Measurements from ENCODE around the gene GRAMD1A.

GRAMD1A gene

GRCh38 chr19:35058370-35058769, 58.2 kb downstream of the GRAMD1A start:
- DNase-seq = no peak
- H3K27me3 ChIP-seq (replicated peaks in 2 of 5; ENCODE audit: control insufficient read depth in 4 of 5, insufficient read depth in 5 of 5, low read length in 4 of 5) = peaks cover 0 to 2% (median 0%) of the 10 kb centered on the region in 5 experiments
- H3K4me1 ChIP-seq (ENCODE audit: control extremely low read depth in 1 of 4, control insufficient read depth in 4 of 4, insufficient read depth in 4 of 4, low read length in 3 of 4) = peaks cover 0 to 5% (median 2%) of the 10 kb centered on the region in 4 experiments
- no peak overlapping the region for H3K4me3 ChIP-seq (ENCODE audit: control insufficient read depth in 1 of 7, extremely low read depth in 1 of 7, insufficient read depth in 4 of 7, low read depth in 2 of 7, low read length in 6 of 7)
- H3K36me3 ChIP-seq (ENCODE audit: control insufficient read depth in 4 of 4, insufficient read depth in 4 of 4, low read length in 3 of 4) = no peaks in the 10 kb centered on the region
- WGBS (ENCODE audit: insufficient coverage) = no CpG with 5 or more reads among the region's 2 CpGs
- POLR2A ChIA-PET = no interaction called here
- no peak overlapping the region for H3K27ac ChIP-seq (ENCODE audit: insufficient read depth in 1 of 2, low read depth in 1 of 2, low read length in 2 of 2, poor library complexity in 1 of 2, severe bottlenecking in 2 of 2)
- no peaks in the 10 kb centered on the region for H3K9me3 ChIP-seq (ENCODE audit: control extremely low read depth in 1 of 5, control insufficient read depth in 4 of 5, insufficient read depth in 2 of 5, low read depth in 1 of 5, low read length in 4 of 5)
- CTCF ChIA-PET = interaction anchor here (1.0 to 4.6 kb wide), 5 partner anchors 8 to 87 kb away, joined by 3 to 36 read pairs (median 5); no protein-coding TSS in a partner anchor

GRCh38 chr19:35059006-35059798, 59.1 kb downstream of the GRAMD1A start:
- POLR2A ChIA-PET = no interaction called here
- 96% methylated on average over 24 of the region's 26 CpGs for WGBS (ENCODE audit: insufficient coverage)
- CTCF ChIA-PET = interaction anchor here (1.0 to 4.6 kb wide), 5 partner anchors 7 to 87 kb away, joined by 3 to 36 read pairs (median 5); no protein-coding TSS in a partner anchor
- H3K9me3 ChIP-seq (ENCODE audit: control extremely low read depth in 1 of 5, control insufficient read depth in 4 of 5, insufficient read depth in 2 of 5, low read depth in 1 of 5, low read length in 4 of 5) = no peaks in the 10 kb centered on the region
- H3K4me3 ChIP-seq (ENCODE audit: control insufficient read depth in 1 of 7, extremely low read depth in 1 of 7, insufficient read depth in 4 of 7, low read depth in 2 of 7, low read length in 6 of 7) = no peak overlapping the region
- H3K27me3 ChIP-seq (replicated peaks in 2 of 5; ENCODE audit: control insufficient read depth in 4 of 5, insufficient read depth in 5 of 5, low read length in 4 of 5) = peaks cover 0 to 2% (median 0%) of the 10 kb centered on the region in 5 experiments
- H3K4me1 ChIP-seq (ENCODE audit: control extremely low read depth in 1 of 4, control insufficient read depth in 4 of 4, insufficient read depth in 4 of 4, low read length in 3 of 4) = peaks cover 0 to 5% (median 2%) of the 10 kb centered on the region in 4 experiments
- DNase-seq = no peak
- H3K36me3 ChIP-seq (ENCODE audit: control insufficient read depth in 4 of 4, insufficient read depth in 4 of 4, low read length in 3 of 4) = no peaks in the 10 kb centered on the region
- no peak overlapping the region for H3K27ac ChIP-seq (ENCODE audit: insufficient read depth in 1 of 2, low read depth in 1 of 2, low read length in 2 of 2, poor library complexity in 1 of 2, severe bottlenecking in 2 of 2)

- peaks cover 0 to 5% (median 2%) of the 10 kb centered on the region in 4 experiments for H3K4me1 ChIP-seq (ENCODE audit: control extremely low read depth in 1 of 4, control insufficient read depth in 4 of 4, insufficient read depth in 4 of 4, low read length in 3 of 4)
- peaks cover 0 to 2% (median 0%) of the 10 kb centered on the region in 5 experiments for H3K27me3 ChIP-seq (replicated peaks in 2 of 5; ENCODE audit: control insufficient read depth in 4 of 5, insufficient read depth in 5 of 5, low read length in 4 of 5)
- ChIA-PET CTCF (no interaction called here), POLR2A (interaction anchor here (1.2 kb wide), 1 partner anchor 11 kb away, joined by 3 read pairs; no protein-coding TSS in a partner anchor)
- WGBS (ENCODE audit: insufficient coverage) = 96% methylated on average over 14 of the region's 15 CpGs
- H3K36me3 ChIP-seq (ENCODE audit: control insufficient read depth in 4 of 4, insufficient read depth in 4 of 4, low read length in 3 of 4) = no peaks in the 10 kb centered on the region
- H3K9me3 ChIP-seq (ENCODE audit: control extremely low read depth in 1 of 5, control insufficient read depth in 4 of 5, insufficient read depth in 2 of 5, low read depth in 1 of 5, low read length in 4 of 5) = no peaks in the 10 kb centered on the region
- H3K4me3 ChIP-seq (ENCODE audit: control insufficient read depth in 1 of 7, extremely low read depth in 1 of 7, insufficient read depth in 4 of 7, low read depth in 2 of 7, low read length in 6 of 7) = no peak overlapping the region
- DNase-seq = no peak
- no peak overlapping the region for H3K27ac ChIP-seq (ENCODE audit: insufficient read depth in 1 of 2, low read depth in 1 of 2, low read length in 2 of 2, poor library complexity in 1 of 2, severe bottlenecking in 2 of 2)
Observed at GRCh38 chr19:35059799-35060091, 59.6 kb downstream of the GRAMD1A start.

- POLR2A ChIA-PET = interaction anchor here (1.2 kb wide), 1 partner anchor 11 kb away, joined by 3 read pairs; no protein-coding TSS in a partner anchor
- no peak for DNase-seq
- Histone ChIP-seq H3K27ac (ENCODE audit: insufficient read depth in 1 of 2, low read depth in 1 of 2, low read length in 2 of 2, poor library complexity in 1 of 2, severe bottlenecking in 2 of 2) (no peak overlapping the region), H3K4me1 (ENCODE audit: control extremely low read depth in 1 of 4, control insufficient read depth in 4 of 4, insufficient read depth in 4 of 4, low read length in 3 of 4) (peaks cover 0 to 5% (median 2%) of the 10 kb centered on the region in 4 experiments), H3K9me3 (ENCODE audit: control extremely low read depth in 1 of 5, control insufficient read depth in 4 of 5, insufficient read depth in 2 of 5, low read depth in 1 of 5, low read length in 4 of 5) (no peaks in the 10 kb centered on the region), H3K36me3 (ENCODE audit: control insufficient read depth in 4 of 4, insufficient read depth in 4 of 4, low read length in 3 of 4) (no peaks in the 10 kb centered on the region), H3K27me3 (replicated peaks in 2 of 5; ENCODE audit: control insufficient read depth in 4 of 5, insufficient read depth in 5 of 5, low read length in 4 of 5) (peaks cover 0 to 2% (median 0%) of the 10 kb centered on the region in 5 experiments), H3K4me3 (ENCODE audit: control insufficient read depth in 1 of 7, extremely low read depth in 1 of 7, insufficient read depth in 4 of 7, low read depth in 2 of 7, low read length in 6 of 7) (no peak overlapping the region)
- 96% methylated on average over 19 of the region's 29 CpGs for WGBS (ENCODE audit: insufficient coverage)
- CTCF ChIA-PET = no interaction called here
Observed at GRCh38 chr19:35060160-35060855, 60.2 kb downstream of the GRAMD1A start.

- Histone ChIP-seq H3K4me1 (ENCODE audit: control extremely low read depth in 1 of 4, control insufficient read depth in 4 of 4, insufficient read depth in 4 of 4, low read length in 3 of 4) (no peaks in the 10 kb centered on the region), H3K27ac (ENCODE audit: insufficient read depth in 1 of 2, low read depth in 1 of 2, low read length in 2 of 2, poor library complexity in 1 of 2, severe bottlenecking in 2 of 2) (no peak overlapping the region), H3K36me3 (ENCODE audit: control insufficient read depth in 4 of 4, insufficient read depth in 4 of 4, low read length in 3 of 4) (no peaks in the 10 kb centered on the region), H3K4me3 (ENCODE audit: control insufficient read depth in 1 of 7, extremely low read depth in 1 of 7, insufficient read depth in 4 of 7, low read depth in 2 of 7, low read length in 6 of 7) (no peak overlapping the region), H3K9me3 (ENCODE audit: control extremely low read depth in 1 of 5, control insufficient read depth in 4 of 5, insufficient read depth in 2 of 5, low read depth in 1 of 5, low read length in 4 of 5) (no peaks in the 10 kb centered on the region), H3K27me3 (replicated peaks in 2 of 5; ENCODE audit: control insufficient read depth in 4 of 5, insufficient read depth in 5 of 5, low read length in 4 of 5) (peaks cover 0 to 2% (median 0%) of the 10 kb centered on the region in 5 experiments)
- CTCF ChIA-PET = interaction anchor here (1.1 to 2.3 kb wide), 3 partner anchors 18 to 80 kb away, joined by 3 to 7 read pairs (median 5); no protein-coding TSS in a partner anchor
- DNase-seq = no peak
- 93% methylated on average over 7 of the region's 7 CpGs for WGBS (ENCODE audit: insufficient coverage)
- POLR2A ChIA-PET = no interaction called here
Observed at GRCh38 chr19:35061583-35062373, 61.7 kb downstream of the GRAMD1A start.

GRCh38 chr19:35062942-35063341, 62.8 kb downstream of the GRAMD1A start:
- ChIA-PET POLR2A (interaction anchor here (0.7 kb wide), 1 partner anchor 446 kb away, joined by 3 read pairs; no protein-coding TSS in a partner anchor), CTCF (interaction anchor here (2.2 to 6.2 kb wide), 4 partner anchors 19 to 72 kb away, joined by 5 to 50 read pairs (median 9); partner anchors contain the start of gene LGI4)
- peaks cover 0 to 2% (median 0%) of the 10 kb centered on the region in 5 experiments for H3K27me3 ChIP-seq (replicated peaks in 2 of 5; ENCODE audit: control insufficient read depth in 4 of 5, insufficient read depth in 5 of 5, low read length in 4 of 5)
- DNase-seq = no peak
- no peak overlapping the region for H3K4me3 ChIP-seq (ENCODE audit: control insufficient read depth in 1 of 7, extremely low read depth in 1 of 7, insufficient read depth in 4 of 7, low read depth in 2 of 7, low read length in 6 of 7)
- H3K27ac ChIP-seq (ENCODE audit: insufficient read depth in 1 of 2, low read depth in 1 of 2, low read length in 2 of 2, poor library complexity in 1 of 2, severe bottlenecking in 2 of 2) = no peak overlapping the region
- no peaks in the 10 kb centered on the region for H3K4me1 ChIP-seq (ENCODE audit: control extremely low read depth in 1 of 4, control insufficient read depth in 4 of 4, insufficient read depth in 4 of 4, low read length in 3 of 4)
- H3K36me3 ChIP-seq (ENCODE audit: control insufficient read depth in 4 of 4, insufficient read depth in 4 of 4, low read length in 3 of 4) = no peaks in the 10 kb centered on the region
- 93% methylated on average over 3 of the region's 7 CpGs for WGBS (ENCODE audit: insufficient coverage)
- H3K9me3 ChIP-seq (ENCODE audit: control extremely low read depth in 1 of 5, control insufficient read depth in 4 of 5, insufficient read depth in 2 of 5, low read depth in 1 of 5, low read length in 4 of 5) = no peaks in the 10 kb centered on the region
